IPS-20b (cell line): ENCODE measurements around the gene DRAXIN.

ENCODE experiments used
- H3K27ac ChIP-seq: one replicate; pipeline ENCODE4 v1.5.1; 2013; ENCODE audit warnings: low read length
- H3K27me3 ChIP-seq: 2 replicates; pipeline ENCODE4 v1.6.1; 2013; ENCODE audit warnings: mild to moderate bottlenecking, low read length, inconsistent platforms; ENCODE audit not compliant: insufficient read depth
- H3K36me3 ChIP-seq: 2 replicates; pipeline ENCODE4 v1.6.1; 2013; ENCODE audit warnings: low read depth, mild to moderate bottlenecking, inconsistent platforms, low read length, moderate library complexity; ENCODE audit not compliant: insufficient read depth
- H3K4me1 ChIP-seq: 2 replicates; pipeline ENCODE4 v1.6.1; 2013; ENCODE audit warnings: mild to moderate bottlenecking, control low read depth, inconsistent platforms, low read length, moderate library complexity; ENCODE audit not compliant: insufficient read depth
- H3K4me3 ChIP-seq: 2 replicates; pipeline ENCODE4 v1.5.1; 2013; ENCODE audit warnings: mild to moderate bottlenecking, low read length, inconsistent platforms
- H3K9ac ChIP-seq: 2 replicates; pipeline ENCODE4 v1.6.1; 2013; ENCODE audit warnings: low read depth, mild to moderate bottlenecking, inconsistent platforms, low read length, moderate library complexity
- H3K9me3 ChIP-seq: 2 replicates; pipeline ENCODE4 v1.6.1; 2013; ENCODE audit warnings: mild to moderate bottlenecking, low read depth, low read length, inconsistent platforms; ENCODE audit not compliant: insufficient read depth

DRAXIN gene

GRCh38 chr1:11678442-11678841 is 13.1 kb upstream of the DRAXIN start:
- H3K36me3 ChIP-seq = peaks cover 60% of the 10 kb centered on the region
- no peak overlapping the region for H3K27ac ChIP-seq

DNA sequence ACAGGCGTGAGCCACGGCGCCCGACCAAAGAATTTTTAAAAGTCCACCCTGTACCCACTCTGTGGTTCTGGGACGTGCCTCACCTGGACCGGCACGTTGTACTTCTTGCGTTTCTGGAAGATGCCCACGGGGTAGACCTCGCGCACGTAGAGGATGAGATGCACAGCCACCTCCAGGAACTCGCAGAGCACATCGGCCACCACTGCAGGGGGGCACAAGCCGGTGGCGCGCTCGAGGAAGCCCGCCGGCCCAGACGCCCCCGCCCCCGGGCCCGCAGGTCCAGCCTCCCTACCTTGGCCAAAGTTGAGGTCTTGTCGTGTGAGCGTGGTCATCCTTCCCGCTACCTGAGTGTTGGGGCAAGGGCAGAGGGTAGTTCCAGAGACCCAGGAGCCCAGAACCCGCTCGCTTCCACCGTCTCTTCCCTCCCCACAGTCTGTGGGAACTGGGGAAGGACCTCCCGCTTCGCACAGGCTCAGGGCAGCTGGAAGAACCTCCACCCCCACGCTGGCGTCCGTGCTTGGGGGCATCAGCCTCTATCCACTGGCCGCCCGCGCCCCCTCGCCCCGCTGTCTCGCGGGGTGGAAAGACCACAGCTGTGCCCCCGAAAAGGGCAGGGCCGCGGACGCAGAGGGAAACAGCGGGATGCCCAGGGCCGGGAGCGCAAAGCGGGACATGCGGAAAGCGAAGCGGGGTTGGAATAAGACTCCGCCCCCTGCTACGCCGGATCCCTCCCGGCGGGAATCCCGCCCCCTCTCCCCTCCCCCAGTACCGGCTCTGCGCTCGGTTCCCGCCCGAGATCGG is 11.0 kb upstream of the DRAXIN start:
- Histone ChIP-seq H3K9ac (peak overlapping the region; percentile 97), H3K36me3 (peaks cover 41% of the 10 kb centered on the region), H3K4me3 (peak overlapping the region; percentile 96), H3K27ac (peak overlapping the region; percentile 99), H3K9me3 (no peaks in the 10 kb centered on the region), H3K4me1 (peaks cover 30% of the 10 kb centered on the region), H3K27me3 (no peaks in the 10 kb centered on the region)

More at GRCh38 chr1:11678442-11678841, 13.1 kb upstream of the DRAXIN start:
- no peak overlapping the region for H3K9ac ChIP-seq
- H3K4me3 ChIP-seq = no peak overlapping the region
- peaks cover 14% of the 10 kb centered on the region for H3K4me1 ChIP-seq
- H3K27me3 ChIP-seq = no peaks in the 10 kb centered on the region
- no peaks in the 10 kb centered on the region for H3K9me3 ChIP-seq

DNA sequence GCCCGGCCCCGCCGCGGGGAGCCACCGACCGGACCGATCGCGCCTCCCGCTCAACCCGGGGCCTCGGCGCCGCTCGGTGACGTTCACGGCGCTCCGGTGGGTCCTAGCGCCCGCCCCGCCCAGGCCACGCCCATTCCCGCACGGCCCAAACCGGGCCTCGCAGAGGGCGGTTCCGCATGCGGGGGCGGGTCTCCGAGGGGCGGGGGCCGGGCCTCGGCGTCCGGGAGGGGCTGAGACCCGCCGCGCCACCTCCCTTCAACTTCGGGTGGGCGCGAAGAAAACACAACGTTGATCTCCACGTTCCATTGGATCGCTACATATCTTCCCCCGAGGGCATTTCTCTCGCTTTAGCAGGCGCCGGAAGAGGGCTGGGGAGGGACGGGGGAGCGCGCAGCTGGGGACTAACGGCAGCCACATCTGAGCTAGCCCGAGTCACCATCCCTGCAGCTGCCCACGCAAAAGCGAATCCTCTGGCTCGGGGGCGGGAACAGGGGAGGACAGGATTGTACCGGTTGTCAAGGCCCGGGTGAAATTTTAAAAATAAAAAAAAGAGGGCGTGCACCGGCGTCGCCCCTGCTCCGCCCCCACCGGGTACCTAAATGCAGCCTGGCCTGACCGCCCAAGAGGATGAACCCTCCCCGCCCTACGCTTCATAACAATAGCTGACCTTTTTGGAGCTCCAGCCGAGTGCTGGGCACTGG is 10.3 kb upstream of the DRAXIN start, which contains the start of gene MAD2L2:
Gene MAD2L2 (minus strand): TSS at position 78 of the 701 bp plus-strand sequence. CDS start 547 bp downstream, outside the sequence.
- no peaks in the 10 kb centered on the region for H3K9me3 ChIP-seq
- no peaks in the 10 kb centered on the region for H3K27me3 ChIP-seq

DNA sequence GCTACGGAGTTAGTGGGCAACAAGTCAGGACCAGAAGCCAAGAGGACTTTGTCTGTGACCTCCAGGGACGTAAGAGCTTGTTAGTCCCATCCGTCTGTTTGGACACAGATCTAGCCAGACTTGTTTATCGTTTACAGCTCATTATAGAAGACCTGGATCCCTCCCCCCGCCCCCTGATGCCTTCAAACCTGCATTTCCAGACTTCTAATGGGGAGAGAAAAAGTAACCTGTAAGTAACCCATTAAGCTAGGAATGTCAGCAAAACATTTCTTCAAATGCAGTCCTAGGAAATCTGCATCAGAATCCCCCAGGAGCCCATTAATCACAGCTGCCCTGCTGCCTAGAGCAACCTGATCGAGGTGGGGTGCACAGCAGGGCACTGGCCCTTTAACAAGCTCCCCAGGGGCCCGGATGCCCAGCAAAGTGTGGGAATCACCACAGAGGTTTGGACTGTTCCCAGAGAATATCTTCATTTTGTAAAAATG is 9.2 kb upstream of the DRAXIN start:
- Histone ChIP-seq H3K27ac (peak overlapping the region; percentile 95), H3K9me3 (no peaks in the 10 kb centered on the region), H3K4me3 (peak overlapping the region; percentile 96), H3K9ac (peak overlapping the region; percentile 97), H3K4me1 (peaks cover 36% of the 10 kb centered on the region), H3K27me3 (no peaks in the 10 kb centered on the region), H3K36me3 (peaks cover 33% of the 10 kb centered on the region)

More for the DNA sequence above, 10.3 kb upstream of the DRAXIN start, which contains the start of gene MAD2L2:
- H3K4me1 ChIP-seq = peaks cover 35% of the 10 kb centered on the region
- H3K4me3 ChIP-seq = peak within 1 kb of the TSS; percentile 96
- H3K9ac ChIP-seq = peak within 1 kb of the TSS; percentile 97
- peak within 1 kb of the TSS; percentile 99 for H3K27ac ChIP-seq
- H3K36me3 ChIP-seq = peaks cover 40% of the 10 kb centered on the region

DNA sequence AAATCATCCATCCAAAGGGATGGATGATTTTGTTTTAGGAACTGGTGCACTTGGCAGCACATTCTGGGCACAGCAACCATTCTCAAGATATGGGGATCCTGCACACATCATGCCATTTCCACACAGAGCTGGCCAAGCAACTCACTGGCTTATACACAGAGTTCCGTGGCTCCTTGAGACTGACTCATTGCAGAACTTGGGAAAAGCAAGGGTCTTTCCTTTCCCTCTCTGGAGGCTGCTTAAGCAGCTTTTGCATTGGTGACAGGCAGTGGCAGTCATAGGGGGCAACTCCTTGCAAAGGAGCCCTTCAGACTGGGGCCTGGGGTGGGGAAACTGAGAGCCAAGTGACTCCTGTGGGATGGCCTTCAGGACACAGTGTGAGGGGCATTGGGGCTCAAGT is 8.7 kb upstream of the DRAXIN start:
- H3K4me3 ChIP-seq = peak overlapping the region; percentile 96
- H3K27me3 ChIP-seq = no peaks in the 10 kb centered on the region
- peak overlapping the region; percentile 54 for H3K9ac ChIP-seq
- H3K4me1 ChIP-seq = peaks cover 36% of the 10 kb centered on the region
- H3K36me3 ChIP-seq = peaks cover 33% of the 10 kb centered on the region
- H3K9me3 ChIP-seq = no peaks in the 10 kb centered on the region
- H3K27ac ChIP-seq = peak overlapping the region; percentile 72

DNA sequence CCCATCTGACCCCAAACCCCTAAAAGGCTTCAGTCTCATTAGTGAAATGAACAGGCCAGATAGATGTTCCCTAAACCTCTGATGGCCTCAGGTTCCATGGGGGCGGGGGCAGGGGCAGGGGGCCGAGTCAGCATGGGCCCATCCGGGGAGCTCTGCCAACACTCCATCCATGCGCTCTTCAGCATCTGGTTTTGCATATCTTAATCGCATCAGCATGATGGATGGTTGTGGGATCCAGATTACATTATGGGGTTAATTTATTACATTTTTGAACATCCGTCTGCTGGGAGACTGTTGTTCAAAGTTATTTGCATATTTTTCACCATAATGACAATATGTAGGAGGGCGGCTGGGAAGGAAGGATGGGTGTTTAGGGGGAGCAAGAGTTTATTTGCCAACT is 7.4 kb upstream of the DRAXIN start:
- H3K27me3 ChIP-seq = no peaks in the 10 kb centered on the region
- H3K36me3 ChIP-seq = peaks cover 22% of the 10 kb centered on the region
- H3K4me3 ChIP-seq = no peak overlapping the region
- no peak overlapping the region for H3K27ac ChIP-seq
- H3K9ac ChIP-seq = peak overlapping the region; percentile 37; the same call in 1 of the 2 replicates
- H3K9me3 ChIP-seq = no peaks in the 10 kb centered on the region
- peaks cover 41% of the 10 kb centered on the region for H3K4me1 ChIP-seq

DNA sequence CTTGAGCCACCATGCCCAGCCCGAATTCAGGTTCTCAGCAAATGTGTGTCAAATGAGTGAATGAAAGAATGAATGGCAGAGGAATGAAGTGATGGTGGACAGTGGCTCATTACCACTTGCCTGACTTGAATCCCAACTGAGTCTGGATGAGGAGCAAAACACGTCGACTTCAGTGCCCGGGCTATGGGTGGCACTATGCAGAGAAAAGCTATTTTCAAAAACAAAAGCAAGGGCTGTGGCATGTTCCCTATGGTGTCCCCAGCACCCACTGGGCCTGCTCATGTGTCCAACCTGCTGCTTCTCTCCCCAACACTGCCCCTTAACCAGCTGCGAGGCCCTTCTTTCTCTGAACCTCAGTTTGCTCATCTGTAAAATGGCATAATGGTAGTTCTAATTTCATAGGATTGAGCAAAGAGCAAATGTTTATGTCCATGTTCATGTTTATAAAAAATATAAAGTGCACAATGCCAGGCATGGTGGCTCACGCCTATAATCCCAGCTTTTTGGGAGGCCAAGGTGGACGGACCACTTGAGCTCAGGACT is 6.2 kb upstream of the DRAXIN start:
- Histone ChIP-seq H3K27ac (no peak overlapping the region), H3K9ac (peak overlapping the region; percentile 37; the same call in 1 of the 2 replicates), H3K4me1 (peaks cover 42% of the 10 kb centered on the region), H3K27me3 (no peaks in the 10 kb centered on the region), H3K4me3 (no peak overlapping the region), H3K9me3 (no peaks in the 10 kb centered on the region), H3K36me3 (peaks cover 15% of the 10 kb centered on the region; the same call in 1 of the 2 replicates)

GRCh38 chr1:11688506-11688905 is 3.0 kb upstream of the DRAXIN start:
- H3K27me3 ChIP-seq = peaks cover 15% of the 10 kb centered on the region; the same call in 1 of the 2 replicates
- H3K9ac ChIP-seq = peak overlapping the region; percentile 97; the same call in 1 of the 2 replicates
- peaks cover 33% of the 10 kb centered on the region for H3K4me1 ChIP-seq
- peak overlapping the region; percentile 88; the same call in 1 of the 2 replicates for H3K4me3 ChIP-seq
- H3K27ac ChIP-seq = peak overlapping the region; percentile 73
- no peaks in the 10 kb centered on the region for H3K9me3 ChIP-seq
- H3K36me3 ChIP-seq = peaks cover 15% of the 10 kb centered on the region; the same call in 1 of the 2 replicates

DNA sequence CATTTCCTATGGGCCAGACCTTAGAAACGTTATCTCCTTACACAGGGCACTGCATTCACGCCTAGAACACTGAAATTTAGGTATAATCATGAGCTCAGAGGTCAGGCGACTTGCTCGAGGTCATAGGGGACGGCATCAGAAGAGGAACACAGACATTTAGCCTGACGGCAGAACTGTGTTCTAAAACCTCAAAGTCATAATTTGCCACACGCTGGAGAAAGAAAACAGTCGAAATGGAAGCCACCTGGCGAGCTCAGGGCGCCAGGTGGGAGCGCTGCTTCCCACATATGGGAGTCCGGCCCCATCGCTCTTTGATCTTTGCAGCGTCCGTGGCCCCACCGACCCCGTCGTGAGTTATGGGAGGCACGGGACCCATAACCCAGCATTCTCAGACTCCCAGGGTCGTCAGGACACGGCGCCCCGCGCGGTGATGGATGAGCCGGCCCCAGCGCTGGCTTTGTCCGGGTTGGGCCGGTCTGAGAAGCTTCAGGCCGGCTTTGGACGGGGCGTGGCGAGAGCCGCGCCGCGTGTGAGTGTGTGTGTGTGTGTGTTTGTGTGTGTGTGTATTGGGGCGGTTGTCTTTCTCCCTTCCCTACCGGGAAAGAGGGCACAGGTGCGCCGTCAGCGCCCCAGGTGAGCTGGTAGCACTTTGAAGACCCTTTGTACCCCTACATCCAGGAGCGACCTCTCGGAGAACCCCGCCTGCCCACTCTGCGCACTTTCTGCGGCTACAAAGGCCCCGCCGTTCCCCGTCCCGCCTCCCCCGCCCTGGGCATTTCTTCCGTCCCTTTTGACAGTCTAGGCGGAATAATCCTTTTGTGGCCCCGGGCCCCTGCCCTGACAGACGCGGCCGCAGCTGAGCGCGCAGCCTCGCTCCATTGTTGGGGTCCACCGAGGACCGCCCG is 861 bp upstream of the DRAXIN start:
- H3K9ac ChIP-seq = peak overlapping the region; percentile 97
- H3K36me3 ChIP-seq = peaks cover 15% of the 10 kb centered on the region; the same call in 1 of the 2 replicates
- no peaks in the 10 kb centered on the region for H3K9me3 ChIP-seq
- peak overlapping the region; percentile 88 for H3K4me3 ChIP-seq
- H3K27me3 ChIP-seq = peaks cover 15% of the 10 kb centered on the region; the same call in 1 of the 2 replicates
- H3K4me1 ChIP-seq = peaks cover 21% of the 10 kb centered on the region; the same call in 1 of the 2 replicates
- H3K27ac ChIP-seq = peak overlapping the region; percentile 72

GRCh38 chr1:11691928-11692711 is 610 bp downstream of the DRAXIN start:
- Histone ChIP-seq H3K9me3 (no peaks in the 10 kb centered on the region), H3K4me3 (peak overlapping the region; percentile 88), H3K27ac (peak overlapping the region; percentile 39), H3K4me1 (peaks cover 15% of the 10 kb centered on the region; the same call in 1 of the 2 replicates), H3K36me3 (0 out of 2 replicates have a peak, but pooled peaks cover 6% of the 10 kb centered on the region), H3K27me3 (peaks cover 15% of the 10 kb centered on the region; the same call in 1 of the 2 replicates), H3K9ac (peak overlapping the region; percentile 97; the same call in 1 of the 2 replicates)
